HG03571 (cell line): ENCODE measurements around the gene WWP2.

Source experiments
- ATAC-seq: cut with Tn5 transposase; IDR thresholded peaks from one replicate; pipeline ENCODE4 v1.9.1; 2021; ENCODE audit not compliant: unreplicated experiment

Gene WWP2

DNA sequence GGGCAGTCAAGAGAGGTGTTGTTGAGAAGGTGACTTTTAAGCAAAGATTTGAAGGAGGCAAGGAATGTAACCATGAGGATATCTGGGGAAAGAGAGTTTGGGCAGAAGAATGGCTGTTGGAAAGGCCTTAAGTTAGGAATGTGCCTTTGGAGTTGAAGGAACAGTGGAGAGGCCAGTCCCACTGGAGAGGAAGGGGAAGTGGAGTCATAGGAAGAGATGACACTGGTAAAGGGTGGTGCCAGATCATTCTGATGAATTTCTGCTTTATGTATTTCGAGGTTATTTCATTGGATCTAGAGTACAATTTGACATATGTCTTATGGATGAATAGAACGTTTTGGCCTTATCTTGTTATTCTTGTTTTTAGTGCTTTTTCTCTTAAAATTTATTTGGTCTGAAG, 93.5 kb downstream of the WWP2 start:
- ATAC-seq, result no peak

DNA sequence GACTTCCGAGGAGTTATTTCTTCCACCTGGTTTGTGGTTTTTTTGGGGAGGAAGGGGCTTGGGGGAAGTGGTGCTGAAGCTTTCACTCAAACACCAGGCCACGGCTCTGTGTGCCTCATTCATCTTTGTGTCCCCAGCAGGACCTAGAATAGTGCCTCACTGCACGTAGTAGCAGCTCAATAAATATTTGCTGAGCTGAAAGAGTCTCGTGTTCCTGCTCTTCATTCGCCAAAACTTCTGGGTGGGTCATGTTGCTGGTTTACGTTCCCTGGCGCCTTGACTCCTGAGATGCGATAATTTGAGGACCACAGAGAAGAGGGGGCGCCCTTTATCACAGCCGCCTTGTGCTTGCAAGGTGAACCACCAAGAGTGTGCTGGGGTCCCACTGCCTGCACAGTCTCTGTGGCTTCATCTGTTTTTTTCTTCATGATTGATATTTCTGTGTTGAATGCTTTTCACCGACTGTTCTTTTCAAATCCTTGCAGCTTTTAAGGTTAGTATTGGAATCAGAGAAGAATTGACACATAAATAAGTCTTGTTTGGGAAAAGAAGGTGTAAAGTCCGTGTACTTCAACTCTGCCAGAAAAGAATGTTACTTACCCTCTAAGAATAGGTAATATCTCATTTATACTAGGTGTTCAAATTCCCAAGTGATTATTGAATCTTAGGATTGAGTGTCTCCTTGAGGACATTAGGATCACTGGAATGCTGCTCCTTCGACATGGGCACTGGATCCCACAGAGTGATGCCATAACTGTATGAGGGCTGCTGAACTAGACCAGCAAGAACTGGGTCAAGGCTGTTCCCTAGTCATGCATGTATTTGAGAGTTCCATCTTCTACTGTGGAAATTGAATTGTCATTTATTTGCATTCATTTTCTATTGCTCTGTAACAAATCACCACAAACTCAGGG, 96.3 kb downstream of the WWP2 start:
- no peak for ATAC-seq

- ATAC-seq, result no peak
Observed at GRCh38 chr16:69859105-69859989, 97.2 kb downstream of the WWP2 start.

GRCh38 chr16:69860233-69861231, 98.4 kb downstream of the WWP2 start:
- ATAC-seq, result no peak

DNA sequence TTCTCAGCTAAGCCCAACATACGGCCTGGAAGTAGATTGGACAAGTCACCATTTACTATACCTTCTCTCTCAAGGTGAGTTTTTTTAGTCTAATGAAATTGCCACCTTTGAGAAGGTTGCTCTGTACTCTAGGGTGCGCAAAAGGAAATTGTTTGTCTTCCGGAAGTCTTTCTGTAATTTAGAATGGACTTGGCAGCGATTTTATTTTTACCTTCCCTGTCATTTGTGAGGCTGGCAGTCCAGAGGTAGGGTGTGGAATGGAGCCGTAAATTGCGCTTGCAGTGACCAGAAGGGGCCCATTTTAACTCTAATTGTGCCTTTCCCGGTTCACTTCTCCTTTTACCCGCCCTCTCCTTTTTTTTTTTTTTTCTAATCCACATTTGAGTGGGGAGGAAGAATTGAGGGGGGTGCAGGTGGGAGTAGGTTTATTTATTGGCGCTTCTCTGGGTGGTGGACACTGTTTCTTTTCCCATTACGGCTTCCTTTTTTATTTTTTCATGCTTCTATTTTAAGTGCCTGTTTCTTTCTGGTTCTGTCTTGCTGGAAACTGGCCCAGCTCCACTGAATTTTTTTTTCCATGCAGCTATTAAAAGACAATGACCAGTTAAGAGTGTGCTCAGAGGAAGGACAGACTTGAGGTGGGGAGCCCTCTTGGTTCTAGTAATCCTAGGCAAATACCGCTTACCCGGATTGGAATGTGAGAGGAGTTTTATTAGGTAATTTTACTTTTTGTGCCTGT, 99.3 kb downstream of the WWP2 start:
- no peak for ATAC-seq

DNA sequence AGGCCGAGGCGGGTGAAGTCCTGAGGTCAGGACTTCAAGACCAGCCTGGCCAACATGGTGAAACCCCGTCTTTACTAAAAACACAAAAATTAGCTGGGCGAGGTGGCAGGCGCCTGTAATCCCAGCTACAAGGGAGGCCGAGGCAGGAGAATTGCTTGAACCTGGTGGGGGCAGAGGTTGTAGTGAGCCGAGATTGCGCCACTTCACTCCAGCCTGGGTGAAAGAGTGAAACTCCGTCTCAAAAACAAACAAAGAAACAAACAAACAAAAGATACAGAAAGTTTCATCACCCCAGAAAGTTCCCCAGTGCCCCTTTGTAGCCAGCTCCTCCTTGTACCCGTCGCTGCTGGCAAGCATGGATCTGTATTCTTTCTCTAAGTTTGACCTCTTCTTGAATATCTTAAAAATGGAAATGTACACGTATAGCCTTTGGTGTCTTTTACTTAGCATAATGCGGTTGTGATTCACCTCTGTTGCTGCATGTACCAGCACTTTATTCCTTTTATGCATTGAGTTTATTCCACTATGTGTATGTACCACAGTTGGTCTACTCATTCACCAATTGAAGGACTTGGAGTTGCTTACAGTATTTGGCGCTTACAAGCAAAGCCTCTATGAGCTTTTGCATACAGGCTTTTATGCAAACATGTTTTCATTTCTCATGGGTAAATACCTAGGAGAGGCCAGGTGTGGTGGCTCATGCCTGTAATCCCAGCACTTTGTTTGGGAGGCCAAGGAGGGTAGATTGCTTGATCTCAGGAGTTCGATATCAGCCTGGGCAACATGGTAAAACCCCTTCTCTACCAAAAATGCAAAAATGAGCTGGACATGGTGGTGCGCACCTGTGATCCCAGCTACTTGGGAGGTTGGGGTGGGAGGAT, 101.5 kb downstream of the WWP2 start:
- no peak for ATAC-seq

DNA sequence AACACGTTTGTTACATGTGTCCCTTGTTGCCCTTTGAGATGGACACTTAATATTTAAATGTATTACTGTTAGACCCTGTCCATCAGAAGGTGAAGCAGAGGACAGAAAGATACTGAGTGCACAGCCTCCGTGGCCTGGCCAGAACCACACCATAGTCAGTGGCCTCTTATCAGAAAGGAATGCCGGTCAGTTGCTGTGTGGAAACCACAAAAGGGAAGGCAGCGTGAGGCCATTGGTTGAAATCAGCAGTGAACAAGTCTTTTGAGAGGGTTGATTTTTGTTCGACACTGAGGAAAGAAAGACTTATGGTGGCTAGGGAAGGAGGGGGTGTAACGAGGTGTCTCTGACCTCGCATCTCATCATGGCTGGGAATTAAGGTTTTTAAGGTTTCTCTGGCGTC, 103.6 kb downstream of the WWP2 start:
- ATAC-seq, result no peak

- ATAC-seq, result no peak
Observed at GRCh38 chr16:69867784-69868560, 105.8 kb downstream of the WWP2 start.

DNA sequence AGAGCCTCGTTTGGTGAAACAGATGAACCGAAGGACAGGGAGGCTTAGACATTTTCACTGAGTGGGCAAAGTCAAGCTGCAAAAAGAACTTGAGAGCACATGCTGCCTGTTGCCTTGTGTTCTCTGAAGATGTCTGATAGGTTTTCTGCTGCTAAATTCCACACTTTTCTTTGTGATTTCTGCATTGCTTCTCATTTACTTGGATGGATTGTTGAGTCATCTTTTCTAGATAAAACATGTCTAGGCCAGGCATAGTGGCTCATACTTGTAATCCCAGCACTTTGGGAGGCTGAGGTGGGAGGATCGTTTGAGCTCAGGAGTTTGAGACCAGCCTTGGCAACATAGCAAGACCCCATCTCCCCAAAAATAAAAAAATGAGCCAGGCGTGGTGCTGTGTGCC, 108.6 kb downstream of the WWP2 start:
- ATAC-seq, result no peak

GRCh38 chr16:69871708-69872107, 109.6 kb downstream of the WWP2 start:
- ATAC-seq, result no peak

GRCh38 chr16:69872888-69873287, 110.8 kb downstream of the WWP2 start:
- ATAC-seq, result no peak

- ATAC-seq, result no peak
Observed at GRCh38 chr16:69873783-69874182, 111.7 kb downstream of the WWP2 start.

GRCh38 chr16:69874271-69874670, 112.1 kb downstream of the WWP2 start:
- no peak for ATAC-seq

- no peak for ATAC-seq
Observed at GRCh38 chr16:69880640-69881133, 118.6 kb downstream of the WWP2 start.

DNA sequence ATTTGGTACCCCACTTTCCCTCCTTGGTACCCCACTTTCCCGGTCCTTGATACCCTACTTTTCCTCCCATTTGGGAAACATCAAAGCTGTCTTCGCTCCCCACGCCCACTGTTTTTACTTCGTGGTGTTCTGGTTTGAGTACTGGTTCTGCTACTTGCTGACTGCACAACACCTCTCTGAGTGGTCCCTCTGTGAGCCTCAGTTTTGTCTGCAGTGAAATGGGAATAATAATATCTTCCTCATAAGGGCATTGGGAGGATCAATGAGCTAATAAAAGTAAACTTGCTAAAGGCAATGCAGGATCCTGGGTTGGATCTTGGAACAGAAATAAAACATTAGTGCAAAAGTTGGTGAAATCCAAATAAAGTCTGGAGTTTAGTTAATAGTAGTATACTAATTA, 119.0 kb downstream of the WWP2 start:
- ATAC-seq, result no peak

- ATAC-seq, result no peak
Observed at GRCh38 chr16:69883744-69884143, 121.6 kb downstream of the WWP2 start.

GRCh38 chr16:69885722-69886121, 123.6 kb downstream of the WWP2 start:
- ATAC-seq, result no peak

DNA sequence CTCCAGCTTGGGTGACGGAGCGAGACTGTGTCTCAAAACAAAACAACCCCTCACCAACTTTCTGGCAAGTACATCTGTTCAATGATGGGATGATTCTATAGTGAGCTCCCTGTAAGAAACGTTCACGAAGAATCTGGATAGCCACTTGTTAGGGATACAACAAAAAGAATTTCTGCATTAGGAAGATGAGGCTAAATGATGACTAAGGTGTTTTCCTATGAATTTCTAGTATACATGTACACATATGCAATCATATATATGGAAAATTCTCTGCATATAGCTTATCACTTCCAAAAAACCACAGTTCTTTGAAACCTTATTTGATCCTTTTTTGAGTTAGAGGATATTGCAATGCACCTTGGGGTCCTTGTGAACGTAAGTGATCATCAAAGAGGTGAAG, 124.6 kb downstream of the WWP2 start:
- ATAC-seq, result no peak
